Thyroid gland (tissue), 4 donors: ENCODE results near the gene DYNC1I1. TPM values are rescaled to one million over a fixed set of nuclear protein-coding genes. Genes with fewer than 3 reads are reported as not detected.
A peak's percentile ranks its signal among the peaks of the same experiment; 100 is the strongest.

ENCODE experiments used
- DNase-seq, 2 donors: peaks; one replicate each; pipeline ENCODE4 v3.0.0-alpha.2; 2019
- H3K27ac ChIP-seq, 3 donors: fragments of 200-600 bp; sonication (generic); 1 replicate in 2 of 3; 2 replicates in 1 of 3; pipeline ENCODE4 v1.5.1; 2016 to 2019; ENCODE audit warnings: mild to moderate bottlenecking in 1 of 3, moderate library complexity in 1 of 3
- H3K27me3 ChIP-seq: fragments of 200-600 bp; sonication (generic); one replicate; pipeline ENCODE4 v1.5.1; 2019
- H3K36me3 ChIP-seq, 2 donors: fragments of 200-600 bp; sonication (generic); one replicate each; pipeline ENCODE4 v1.5.1; 2016 to 2019
- H3K4me1 ChIP-seq, 2 donors: fragments of 200-600 bp; sonication (generic); one replicate each; pipeline ENCODE4 v1.5.1; 2017 to 2019
- H3K4me3 ChIP-seq, 3 donors: fragments of 200-600 bp; sonication (generic); replicated peaks in 1 of 3; 1 replicate in 2 of 3; 2 replicates in 1 of 3; pipeline ENCODE4 v1.5.1; 2016; ENCODE audit warnings: mild to moderate bottlenecking in 1 of 3
- H3K9me3 ChIP-seq: fragments of 200-600 bp; sonication (generic); one replicate; pipeline ENCODE4 v1.5.1; 2017
- POLR2A ChIP-seq, 2 donors: fragments of 450-650 bp; IDR thresholded peaks; one replicate each; pipeline ENCODE4 v1.6.1; 2017; ENCODE audit warnings: antibody characterized with exemption in 2 of 2, mild to moderate bottlenecking in 2 of 2, moderate library complexity in 1 of 2
- WGBS, 2 donors: methylation state at CpG; one replicate each; pipeline ENCODE4 v1.1.5; 2017; 5-methylcytosine and 5-hydroxymethylcytosine counted together
- intact Hi-C: fragments of 100-400 bp; cut with DNase I; formaldehyde crosslinking; loops from one replicate; pipeline ENCODE4 v1.15.1; 2023
- total RNA-seq, 4 donors: library from RNA; depleted of rRNA; stranded (reverse); fragments of >200 nt; gene quantifications; one replicate each; pipeline ENCODE4 v1.2.3, GENCODE V29; 2016
- TF ChIP-seq, protein P1 (sequence below), 6 experiments: fragments of 200-600 bp in 3 of 6; fragments of 450-650 bp in 3 of 6; sonication (generic) in 3 of 6; IDR thresholded peaks; one replicate each; pipeline ENCODE4 v1.5.1; 2016 to 2019; ENCODE audit warnings: antibody characterized with exemption in 6 of 6, mild to moderate bottlenecking in 2 of 6, inconsistent platforms in 1 of 6, moderate library complexity in 1 of 6

The DYNC1I1 gene
- total RNA-seq, 4 donors from 2014 or later, result 6.6 to 12.8 (median 10.5) TPM

DNA sequence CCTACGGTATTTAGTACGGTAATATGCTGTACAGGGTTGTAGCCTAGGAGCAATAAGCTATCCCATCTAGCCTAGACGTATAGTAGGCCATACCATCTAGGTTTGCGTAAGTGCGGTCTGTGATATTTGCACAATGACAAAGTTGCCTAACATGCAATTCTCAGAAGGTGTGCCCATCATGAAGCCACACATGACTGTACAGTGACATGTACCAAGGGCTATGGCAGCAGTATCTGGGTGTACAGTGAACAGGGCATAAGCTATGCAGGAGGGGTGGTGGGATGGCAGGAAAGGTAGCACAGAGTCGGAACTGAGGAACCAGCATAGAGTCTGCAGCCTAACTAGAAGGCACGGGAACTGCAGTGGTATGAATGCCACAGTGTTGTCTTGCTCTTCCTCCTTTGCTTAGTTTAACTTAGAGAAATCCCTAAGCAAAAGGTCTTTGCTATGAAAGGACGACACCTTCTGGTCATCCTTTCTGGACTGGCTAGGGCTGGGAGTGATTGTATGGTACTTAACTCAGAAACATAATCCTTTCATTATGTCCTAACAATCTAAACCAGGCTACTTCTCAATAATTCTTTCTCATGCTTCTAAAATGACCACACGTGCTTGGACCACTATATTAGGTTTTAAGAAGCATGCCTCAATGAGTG lies 93.5 kb downstream of the DYNC1I1 start:
- Histone ChIP-seq H3K9me3 (no peaks in the 10 kb centered on the region), H3K4me3 (no peak overlapping the region), H3K27me3 (no peaks in the 10 kb centered on the region), H3K36me3 (no peaks in the 10 kb centered on the region), H3K27ac (no peak overlapping the region), H3K4me1 (peaks cover 0 to 5% of the 10 kb centered on the region in 2 donors)
- WGBS, 2 donors, result 78 to 80% methylated on average over 9 of the region's 9 CpGs
- no peak for TF ChIP-seq POLR2A (IDR thresholded peaks at IDR 0.05)
- TF ChIP-seq, protein P1, sequence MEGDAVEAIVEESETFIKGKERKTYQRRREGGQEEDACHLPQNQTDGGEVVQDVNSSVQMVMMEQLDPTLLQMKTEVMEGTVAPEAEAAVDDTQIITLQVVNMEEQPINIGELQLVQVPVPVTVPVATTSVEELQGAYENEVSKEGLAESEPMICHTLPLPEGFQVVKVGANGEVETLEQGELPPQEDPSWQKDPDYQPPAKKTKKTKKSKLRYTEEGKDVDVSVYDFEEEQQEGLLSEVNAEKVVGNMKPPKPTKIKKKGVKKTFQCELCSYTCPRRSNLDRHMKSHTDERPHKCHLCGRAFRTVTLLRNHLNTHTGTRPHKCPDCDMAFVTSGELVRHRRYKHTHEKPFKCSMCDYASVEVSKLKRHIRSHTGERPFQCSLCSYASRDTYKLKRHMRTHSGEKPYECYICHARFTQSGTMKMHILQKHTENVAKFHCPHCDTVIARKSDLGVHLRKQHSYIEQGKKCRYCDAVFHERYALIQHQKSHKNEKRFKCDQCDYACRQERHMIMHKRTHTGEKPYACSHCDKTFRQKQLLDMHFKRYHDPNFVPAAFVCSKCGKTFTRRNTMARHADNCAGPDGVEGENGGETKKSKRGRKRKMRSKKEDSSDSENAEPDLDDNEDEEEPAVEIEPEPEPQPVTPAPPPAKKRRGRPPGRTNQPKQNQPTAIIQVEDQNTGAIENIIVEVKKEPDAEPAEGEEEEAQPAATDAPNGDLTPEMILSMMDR (IDR thresholded peaks at IDR 0.05), result no peak
- intact Hi-C loops, result no loop called here
- DNase-seq, result no peak

- no peak for TF ChIP-seq POLR2A (IDR thresholded peaks at IDR 0.05)
- TF ChIP-seq, protein P1 (IDR thresholded peaks at IDR 0.05), result no peak
- 77 to 100% methylated on average over 1 to 3 of the region's 3 CpGs for WGBS, 2 donors
- intact Hi-C loops, result no loop called here
Observed at GRCh38 chr7:95867309-95867708, 95.0 kb downstream of the DYNC1I1 start.

DNA sequence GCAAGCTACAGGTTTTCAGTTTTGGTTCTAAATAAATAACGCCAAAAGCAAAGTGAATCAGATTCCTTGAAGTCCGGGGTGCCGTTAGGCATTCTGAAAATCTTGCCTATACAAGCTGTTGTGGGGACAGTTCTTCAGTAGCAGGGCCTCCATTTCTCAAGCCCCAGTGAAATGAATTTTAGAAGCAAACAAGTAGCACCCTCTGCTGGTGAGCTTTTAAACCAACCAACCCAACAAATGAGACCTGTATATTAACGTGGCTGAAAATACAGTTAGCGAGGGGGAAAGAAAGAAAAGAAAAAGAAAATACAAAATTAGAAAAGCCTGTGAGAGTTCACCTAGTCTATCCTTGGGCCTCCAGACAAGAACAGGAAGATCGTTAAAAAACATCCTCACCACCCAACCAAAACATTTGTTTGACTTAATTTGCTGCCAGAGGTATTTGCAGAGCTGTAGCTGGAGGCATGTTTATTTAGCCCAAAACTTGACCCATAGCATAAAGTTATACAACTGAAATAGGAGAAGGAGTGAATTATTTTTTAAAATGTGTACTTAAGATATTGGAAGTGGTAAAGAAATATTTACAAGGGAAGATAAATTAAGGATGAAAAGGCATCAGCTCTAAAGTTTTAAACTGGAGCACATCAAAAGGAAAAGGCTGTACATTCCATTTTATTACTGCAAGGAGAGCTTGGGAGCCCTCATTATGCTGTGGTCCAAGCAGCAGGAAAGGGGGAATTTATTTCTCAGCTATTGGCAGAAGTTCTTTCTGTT lies 98.9 kb downstream of the DYNC1I1 start:
- Histone ChIP-seq H3K36me3 (no peaks in the 10 kb centered on the region), H3K27ac (peak overlapping the region in 1 of 3 donors; percentile 12), H3K27me3 (no peaks in the 10 kb centered on the region), H3K4me1 (peaks cover 0 to 20% of the 10 kb centered on the region in 2 donors), H3K9me3 (no peaks in the 10 kb centered on the region), H3K4me3 (no peak overlapping the region)
- DNase-seq, result peak; percentile 16 to 38
- 16 to 17% methylated on average over 6 of the region's 6 CpGs for WGBS, 2 donors
- TF ChIP-seq POLR2A (IDR thresholded peaks at IDR 0.05), result no peak
- TF ChIP-seq, protein P1 (IDR thresholded peaks at IDR 0.05), result peak in 5 of 6 experiments; percentile 28 to 67 (median 64)
- intact Hi-C loops, result no loop called here

More at GRCh38 chr7:95867309-95867708, 95.0 kb downstream of the DYNC1I1 start:
- DNase-seq, result no peak
- H3K27ac ChIP-seq, result no peak overlapping the region
- H3K9me3 ChIP-seq, result no peaks in the 10 kb centered on the region
- H3K4me1 ChIP-seq, result peaks cover 0 to 14% of the 10 kb centered on the region in 2 donors
- no peaks in the 10 kb centered on the region for H3K36me3 ChIP-seq
- H3K4me3 ChIP-seq, result no peak overlapping the region
- no peaks in the 10 kb centered on the region for H3K27me3 ChIP-seq

DNA sequence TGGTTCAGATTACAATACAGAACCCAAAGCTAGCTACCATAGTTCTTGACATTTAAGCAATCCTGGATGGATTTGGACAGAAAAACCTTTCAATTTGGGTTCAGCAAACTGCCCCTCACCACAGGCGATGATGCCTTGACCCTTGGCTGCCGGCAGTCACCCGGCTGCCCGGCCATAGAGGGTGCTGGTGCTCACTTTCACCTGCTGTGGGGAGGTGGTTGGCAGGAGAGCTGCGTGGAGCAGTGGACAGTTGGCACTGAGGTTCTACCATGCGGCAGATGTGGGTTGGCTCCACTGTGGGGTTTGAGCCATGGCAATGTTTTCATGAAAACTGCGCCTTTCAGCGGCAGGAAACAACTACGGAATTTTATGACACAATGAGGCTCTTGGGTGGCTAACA lies 99.5 kb downstream of the DYNC1I1 start:
- 95 to 97% methylated on average over 9 of the region's 9 CpGs for WGBS, 2 donors
- Histone ChIP-seq H3K4me1 (peaks cover 0 to 20% of the 10 kb centered on the region in 2 donors), H3K27ac (peak overlapping the region in 1 of 3 donors; percentile 12), H3K9me3 (no peaks in the 10 kb centered on the region), H3K36me3 (no peaks in the 10 kb centered on the region), H3K4me3 (no peak overlapping the region), H3K27me3 (no peaks in the 10 kb centered on the region)
- intact Hi-C loops, result no loop called here
- no peak for TF ChIP-seq POLR2A (IDR thresholded peaks at IDR 0.05)
- TF ChIP-seq, protein P1 (IDR thresholded peaks at IDR 0.05), result no peak
- no peak for DNase-seq

DNA sequence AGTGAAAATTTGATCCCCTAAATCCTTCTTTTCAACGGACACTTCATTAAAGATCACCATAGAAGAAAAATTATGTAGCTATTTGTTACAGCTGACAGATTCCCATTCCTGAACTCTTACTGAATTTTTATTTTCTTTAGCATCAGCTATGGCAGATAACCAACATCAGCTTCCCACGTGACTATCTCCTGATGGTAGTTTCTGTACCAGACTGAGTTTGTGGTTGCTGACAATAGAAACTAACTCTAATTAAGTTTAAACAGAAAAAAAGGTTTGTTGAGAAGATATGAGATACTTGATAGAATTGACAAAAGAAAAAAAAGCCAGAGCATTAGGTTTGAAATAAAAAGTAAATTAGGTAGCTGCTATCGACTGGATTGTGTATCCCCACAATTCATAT lies 101.8 kb downstream of the DYNC1I1 start:
- H3K27ac ChIP-seq, result no peak overlapping the region
- no peak for DNase-seq
- H3K9me3 ChIP-seq, result no peaks in the 10 kb centered on the region
- H3K36me3 ChIP-seq, result no peaks in the 10 kb centered on the region
- H3K4me1 ChIP-seq, result peaks cover 0 to 20% of the 10 kb centered on the region in 2 donors
- intact Hi-C loops, result no loop called here
- TF ChIP-seq, protein P1 (IDR thresholded peaks at IDR 0.05), result no peak
- TF ChIP-seq POLR2A (IDR thresholded peaks at IDR 0.05), result no peak
- no peak overlapping the region for H3K4me3 ChIP-seq
- no peaks in the 10 kb centered on the region for H3K27me3 ChIP-seq
- 76 to 81% methylated on average over 3 of the region's 3 CpGs for WGBS, 2 donors
